ENCODE results near the gene HOXA4.

- TF ChIP-seq POLR2A (IDR thresholded peaks at IDR 0.05) = no peak
- TF ChIP-seq CTCF (IDR thresholded peaks at IDR 0.05) = no peak
These were observed 7.5 kb downstream of the HOXA4 start for GRCh38 chr7:27123007-27123476.
